ENCODE results near the gene IYD.

IYD gene

GRCh38 chr6:150394899-150395295, 26.1 kb downstream of the IYD start:
- no peak for DNase-seq

- DNase-seq, result peak in 29 of 56 donors; percentile 2 to 58 (median 25)
Measured at GRCh38 chr6:150395388-150396009, 26.7 kb downstream of the IYD start.

GRCh38 chr6:150403458-150404246, 34.8 kb downstream of the IYD start:
- DNase-seq, result no peak

GRCh38 chr6:150406948-150407347, 38.1 kb downstream of the IYD start:
- no peak for DNase-seq

- no peak for DNase-seq
Measured at GRCh38 chr6:150408842-150409241, 40.0 kb downstream of the IYD start.

GRCh38 chr6:150409576-150410066, 40.8 kb downstream of the IYD start:
- DNase-seq, result peak in 7 of 56 donors; percentile 5 to 67 (median 25)

- no peak for DNase-seq
Measured at GRCh38 chr6:150410399-150410798, 41.6 kb downstream of the IYD start.

- DNase-seq, result no peak
Measured at GRCh38 chr6:150410906-150411305, 42.1 kb downstream of the IYD start.

- DNase-seq, result no peak
Measured at GRCh38 chr6:150412221-150412620, 43.4 kb downstream of the IYD start.

- no peak for DNase-seq
Measured at GRCh38 chr6:150413198-150413597, 44.4 kb downstream of the IYD start.

GRCh38 chr6:150413781-150414281, 45.0 kb downstream of the IYD start:
- no peak for DNase-seq

GRCh38 chr6:150416128-150416527, 47.3 kb downstream of the IYD start:
- DNase-seq, result no peak

GRCh38 chr6:150417250-150417649, 48.4 kb downstream of the IYD start:
- DNase-seq, result no peak

GRCh38 chr6:150417899-150418826, 49.4 kb downstream of the IYD start:
- DNase-seq, result peak in 11 of 56 donors; percentile 1 to 59 (median 16)

GRCh38 chr6:150418827-150419594, 50.2 kb downstream of the IYD start:
- DNase-seq, result peak in 27 of 56 donors; percentile 5 to 64 (median 20)

- DNase-seq, result no peak
Measured at GRCh38 chr6:150420428-150420827, 51.6 kb downstream of the IYD start.

- peak in 9 of 56 donors; percentile 5 to 20 (median 10) for DNase-seq
Measured at GRCh38 chr6:150420926-150421325, 52.1 kb downstream of the IYD start.

- no peak for DNase-seq
Measured at GRCh38 chr6:150425508-150425907, 56.7 kb downstream of the IYD start.

- no peak for DNase-seq
Measured at GRCh38 chr6:150426198-150426597, 57.4 kb downstream of the IYD start.

- DNase-seq, result no peak
Measured at GRCh38 chr6:150427037-150427602, 58.3 kb downstream of the IYD start.

All from amygdala (tissue), 56 donors.